Stimulated activated memory B cell treated with anti-CD40 and anti-IgM and Interleukin-4, amounts not matched to agents 10 μg/mL and 1 μg/mL and 100 μg/mL, for 72 hours (primary cell): ENCODE results near the gene C10orf105.

ENCODE experiments used
- ATAC-seq: fragments of 150-1000 bp; cut with Tn5 transposase; 2 replicates; pipeline ENCODE4 v1.10.0; 2021
- H3K27ac Mint-ChIP-seq: one replicate; pipeline ENCODE4 v1.8.0; 2022; ENCODE audit warnings: mild to moderate bottlenecking, mixed read lengths
- H3K27me3 Mint-ChIP-seq: one replicate; pipeline ENCODE4 v1.8.0; 2022; ENCODE audit warnings: mixed read lengths
- H3K36me3 Mint-ChIP-seq: one replicate; pipeline ENCODE4 v1.8.0; 2022; ENCODE audit warnings: mixed read lengths
- H3K4me1 Mint-ChIP-seq: one replicate; pipeline ENCODE4 v1.8.0; 2022; ENCODE audit warnings: mixed read lengths
- H3K4me3 Mint-ChIP-seq: one replicate; pipeline ENCODE4 v1.8.0; 2022; ENCODE audit warnings: mild to moderate bottlenecking, moderate library complexity, mixed read lengths
- H3K9me3 Mint-ChIP-seq: one replicate; pipeline ENCODE4 v1.8.0; 2022; ENCODE audit warnings: mixed read lengths

C10orf105 gene

GRCh38 chr10:71734797-71735196 is 15.2 kb upstream of the C10orf105 start:
- H3K9me3 Mint-ChIP-seq: no peaks in the 10 kb centered on the region
- peaks cover 67% of the 10 kb centered on the region for H3K4me1 Mint-ChIP-seq
- no peaks in the 10 kb centered on the region for H3K27me3 Mint-ChIP-seq
- H3K27ac Mint-ChIP-seq: peak overlapping the region; percentile 83
- no peak for ATAC-seq
- no peak overlapping the region for H3K4me3 Mint-ChIP-seq
- H3K36me3 Mint-ChIP-seq: no peaks in the 10 kb centered on the region

- peaks cover 69% of the 10 kb centered on the region for H3K4me1 Mint-ChIP-seq
- peak overlapping the region; percentile 69 for H3K27ac Mint-ChIP-seq
- H3K4me3 Mint-ChIP-seq: no peak overlapping the region
- H3K9me3 Mint-ChIP-seq: no peaks in the 10 kb centered on the region
- no peaks in the 10 kb centered on the region for H3K27me3 Mint-ChIP-seq
- no peaks in the 10 kb centered on the region for H3K36me3 Mint-ChIP-seq
- ATAC-seq: no peak
Measured at GRCh38 chr10:71731791-71732190, 12.2 kb upstream of the C10orf105 start.

- peak overlapping the region; percentile 89 for H3K27ac Mint-ChIP-seq
- H3K9me3 Mint-ChIP-seq: no peaks in the 10 kb centered on the region
- no peak overlapping the region for H3K4me3 Mint-ChIP-seq
- no peaks in the 10 kb centered on the region for H3K36me3 Mint-ChIP-seq
- H3K4me1 Mint-ChIP-seq: peaks cover 57% of the 10 kb centered on the region
- no peak for ATAC-seq
- no peaks in the 10 kb centered on the region for H3K27me3 Mint-ChIP-seq
Measured at GRCh38 chr10:71729161-71729636, 9.6 kb upstream of the C10orf105 start.

GRCh38 chr10:71727738-71728737 is 8.5 kb upstream of the C10orf105 start:
- peaks cover 48% of the 10 kb centered on the region for H3K4me1 Mint-ChIP-seq
- H3K4me3 Mint-ChIP-seq: peak overlapping the region; percentile 38
- H3K27ac Mint-ChIP-seq: peak overlapping the region; percentile 89
- H3K27me3 Mint-ChIP-seq: no peaks in the 10 kb centered on the region
- H3K9me3 Mint-ChIP-seq: no peaks in the 10 kb centered on the region
- H3K36me3 Mint-ChIP-seq: no peaks in the 10 kb centered on the region
- ATAC-seq: peak; percentile 82

- Mint-ChIP-seq H3K36me3 (no peaks in the 10 kb centered on the region), H3K27me3 (no peaks in the 10 kb centered on the region), H3K9me3 (no peaks in the 10 kb centered on the region), H3K4me3 (peak overlapping the region; percentile 29), H3K4me1 (peaks cover 46% of the 10 kb centered on the region), H3K27ac (peak overlapping the region; percentile 89)
- ATAC-seq: peak; percentile 79
Measured at GRCh38 chr10:71727105-71727737, 7.6 kb upstream of the C10orf105 start.

- H3K4me1 Mint-ChIP-seq: peaks cover 49% of the 10 kb centered on the region
- ATAC-seq: peak; percentile 1
Measured at GRCh38 chr10:71726580-71727104, 7.1 kb upstream of the C10orf105 start.

GRCh38 chr10:71725998-71726579 is 6.5 kb upstream of the C10orf105 start:
- Mint-ChIP-seq H3K4me3 (no peak overlapping the region), H3K27ac (peak overlapping the region; percentile 89), H3K36me3 (no peaks in the 10 kb centered on the region), H3K27me3 (no peaks in the 10 kb centered on the region), H3K4me1 (peaks cover 51% of the 10 kb centered on the region), H3K9me3 (no peaks in the 10 kb centered on the region)
- no peak for ATAC-seq

More at GRCh38 chr10:71726580-71727104, 7.1 kb upstream of the C10orf105 start:
- Mint-ChIP-seq H3K27me3 (no peaks in the 10 kb centered on the region), H3K27ac (peak overlapping the region; percentile 89), H3K4me3 (peak overlapping the region; percentile 29), H3K36me3 (no peaks in the 10 kb centered on the region), H3K9me3 (no peaks in the 10 kb centered on the region)

- Mint-ChIP-seq H3K9me3 (no peaks in the 10 kb centered on the region), H3K36me3 (no peaks in the 10 kb centered on the region), H3K27me3 (no peaks in the 10 kb centered on the region), H3K4me3 (no peak overlapping the region), H3K27ac (peak overlapping the region; percentile 89), H3K4me1 (peaks cover 58% of the 10 kb centered on the region)
- no peak for ATAC-seq
Measured at GRCh38 chr10:71725249-71725648, 5.7 kb upstream of the C10orf105 start.

- Mint-ChIP-seq H3K27me3 (no peaks in the 10 kb centered on the region), H3K9me3 (no peaks in the 10 kb centered on the region), H3K27ac (peak overlapping the region; percentile 89), H3K36me3 (no peaks in the 10 kb centered on the region), H3K4me3 (no peak overlapping the region), H3K4me1 (peaks cover 59% of the 10 kb centered on the region)
- ATAC-seq: no peak
Measured at GRCh38 chr10:71724539-71724938, 5.0 kb upstream of the C10orf105 start.

- H3K9me3 Mint-ChIP-seq: no peaks in the 10 kb centered on the region
Measured at GRCh38 chr10:71723311-71723710, 3.7 kb upstream of the C10orf105 start.

GRCh38 chr10:71722849-71723248 is 3.3 kb upstream of the C10orf105 start:
- Mint-ChIP-seq H3K4me3 (no peak overlapping the region), H3K27ac (peak overlapping the region; percentile 2), H3K4me1 (peaks cover 44% of the 10 kb centered on the region), H3K27me3 (no peaks in the 10 kb centered on the region), H3K36me3 (no peaks in the 10 kb centered on the region), H3K9me3 (no peaks in the 10 kb centered on the region)
- no peak for ATAC-seq

More at GRCh38 chr10:71723311-71723710, 3.7 kb upstream of the C10orf105 start:
- H3K36me3 Mint-ChIP-seq: no peaks in the 10 kb centered on the region
- H3K4me3 Mint-ChIP-seq: no peak overlapping the region
- H3K4me1 Mint-ChIP-seq: peaks cover 49% of the 10 kb centered on the region
- no peak for ATAC-seq
- no peaks in the 10 kb centered on the region for H3K27me3 Mint-ChIP-seq
- no peak overlapping the region for H3K27ac Mint-ChIP-seq

GRCh38 chr10:71721313-71721712 is 1.7 kb upstream of the C10orf105 start:
- Mint-ChIP-seq H3K4me3 (no peak overlapping the region), H3K36me3 (no peaks in the 10 kb centered on the region), H3K27ac (no peak overlapping the region), H3K4me1 (peaks cover 29% of the 10 kb centered on the region), H3K9me3 (no peaks in the 10 kb centered on the region), H3K27me3 (no peaks in the 10 kb centered on the region)
- ATAC-seq: no peak

- H3K4me1 Mint-ChIP-seq: peaks cover 29% of the 10 kb centered on the region
- no peaks in the 10 kb centered on the region for H3K36me3 Mint-ChIP-seq
- H3K9me3 Mint-ChIP-seq: no peaks in the 10 kb centered on the region
- no peaks in the 10 kb centered on the region for H3K27me3 Mint-ChIP-seq
- H3K27ac Mint-ChIP-seq: peak overlapping the region; percentile 22
- H3K4me3 Mint-ChIP-seq: no peak overlapping the region
- no peak for ATAC-seq
Measured at GRCh38 chr10:71720288-71720687, 710 bp upstream of the C10orf105 start.

- no peak for ATAC-seq
- Mint-ChIP-seq H3K4me3 (no peak overlapping the region), H3K4me1 (peaks cover 41% of the 10 kb centered on the region), H3K36me3 (no peaks in the 10 kb centered on the region), H3K27me3 (no peaks in the 10 kb centered on the region), H3K27ac (peak overlapping the region; percentile 22), H3K9me3 (no peaks in the 10 kb centered on the region)
Measured at GRCh38 chr10:71719042-71719441, 536 bp downstream of the C10orf105 start.

GRCh38 chr10:71718165-71718698 is 1.3 kb downstream of the C10orf105 start:
- no peak for ATAC-seq
- Mint-ChIP-seq H3K9me3 (no peaks in the 10 kb centered on the region), H3K4me1 (peaks cover 49% of the 10 kb centered on the region), H3K36me3 (no peaks in the 10 kb centered on the region), H3K27me3 (no peaks in the 10 kb centered on the region), H3K4me3 (no peak overlapping the region), H3K27ac (no peak overlapping the region)
